Measurements from ENCODE around the gene NFE2L1.
"Not testable (repeated sequence)": the region's sequence is repeated elsewhere in the genome, so short reads cannot be mapped to it uniquely, and the experiment has no call there.

Gene NFE2L1

GRCh38 chr17:48023400-48024148 is 24.6 kb upstream of the NFE2L1 start:
- in situ Hi-C loops (cut with MboI; ENCODE audit: low sequenced_read_pairs), result no loop called here

- in situ Hi-C loops (cut with MboI; ENCODE audit: low sequenced_read_pairs), result no loop called here
These were observed 23.8 kb upstream of the NFE2L1 start for GRCh38 chr17:48024149-48025039.

DNA sequence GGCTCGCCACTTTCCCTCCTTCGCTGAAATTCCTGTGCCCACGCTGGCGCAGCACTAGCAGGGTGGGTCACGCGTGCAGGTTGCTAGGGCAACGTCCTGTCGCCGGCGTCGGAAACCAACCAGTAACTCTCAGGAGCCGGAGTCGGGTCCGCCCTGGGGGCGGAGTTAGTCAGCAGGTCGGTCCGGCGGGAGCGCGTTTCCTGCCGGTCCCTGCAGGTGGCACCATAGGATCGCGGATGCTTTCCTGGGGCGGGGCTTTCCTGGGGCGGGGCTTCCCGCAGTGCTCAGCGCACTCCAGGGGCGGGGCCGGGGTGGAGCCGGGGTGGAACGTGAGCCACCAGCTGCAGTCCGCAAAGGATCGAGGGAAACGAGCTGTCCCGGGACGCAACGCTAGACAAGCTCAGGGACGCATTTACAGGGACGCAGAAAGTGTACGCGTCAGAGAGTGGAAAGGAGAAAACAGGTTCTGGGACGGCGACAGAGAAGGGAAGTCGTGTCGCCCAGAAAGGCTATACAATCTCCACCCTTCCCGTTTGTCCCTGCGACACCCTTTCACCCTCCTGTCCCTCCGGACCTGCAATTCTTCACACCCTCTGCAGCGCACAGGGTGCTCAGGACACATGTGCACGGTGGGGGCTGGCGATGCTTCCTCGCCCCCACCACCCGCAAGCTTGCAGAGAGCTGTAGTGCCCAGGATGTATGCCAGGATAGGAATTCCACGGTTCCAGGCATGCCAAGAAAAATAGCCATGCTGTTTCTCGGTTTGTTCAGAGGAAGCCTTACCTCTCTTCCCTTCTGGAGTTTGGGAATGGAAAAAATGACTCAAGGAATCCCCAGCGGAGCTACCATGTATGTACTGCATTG is 22.9 kb upstream of the NFE2L1 start:
- in situ Hi-C loops (cut with MboI; ENCODE audit: low sequenced_read_pairs), result no loop called here

GRCh38 chr17:48025904-48026501 is 22.2 kb upstream of the NFE2L1 start:
- in situ Hi-C loops (cut with MboI; ENCODE audit: low sequenced_read_pairs), result no loop called here

- in situ Hi-C loops (cut with MboI; ENCODE audit: low sequenced_read_pairs), result no loop called here
These were observed 21.4 kb upstream of the NFE2L1 start for GRCh38 chr17:48026502-48027321.

GRCh38 chr17:48027322-48027981 is 20.7 kb upstream of the NFE2L1 start:
- in situ Hi-C loops (cut with MboI; ENCODE audit: low sequenced_read_pairs), result no loop called here

DNA sequence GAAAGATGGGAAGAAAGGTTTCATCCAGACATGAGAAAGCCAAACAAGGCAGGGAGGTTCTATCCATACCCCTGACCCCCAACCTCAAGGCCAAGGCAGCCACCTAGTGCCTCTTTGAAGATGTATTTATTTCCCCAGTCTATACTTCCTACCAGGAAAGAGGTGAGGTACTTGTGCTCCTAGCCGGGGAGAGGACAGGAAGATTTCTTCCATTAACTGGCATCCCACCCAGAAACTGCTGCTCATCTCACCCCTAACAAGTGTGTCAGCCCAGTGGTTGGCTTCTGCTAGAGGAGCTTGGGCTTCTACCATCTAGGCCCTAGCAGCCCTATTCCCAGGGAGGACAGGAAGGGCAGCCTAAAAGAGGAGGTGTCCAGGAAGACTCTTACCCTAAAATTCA is 19.4 kb upstream of the NFE2L1 start:
- in situ Hi-C loops (cut with MboI; ENCODE audit: low sequenced_read_pairs), result no loop called here

DNA sequence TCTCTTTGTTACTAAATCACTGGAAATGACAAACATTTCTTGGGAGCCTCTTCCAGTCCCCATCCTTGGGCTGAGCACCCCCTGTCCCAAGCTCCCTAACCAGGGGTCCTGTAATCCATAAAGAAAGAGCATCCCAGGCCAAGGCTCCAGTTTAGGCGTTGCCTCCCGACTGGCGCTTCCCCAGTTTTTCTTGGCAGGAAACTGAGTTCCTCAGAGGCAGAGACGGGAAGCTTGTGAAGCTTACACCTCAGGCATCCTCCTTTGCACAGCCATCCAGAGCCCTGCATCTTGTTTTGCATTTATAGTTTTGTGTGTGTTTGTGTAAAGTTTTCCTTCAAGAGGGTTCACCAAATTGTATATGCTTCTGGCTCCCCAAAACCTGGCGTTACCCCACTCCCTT is 17.6 kb upstream of the NFE2L1 start:
- in situ Hi-C loops (cut with MboI; ENCODE audit: low sequenced_read_pairs), result no loop called here

DNA sequence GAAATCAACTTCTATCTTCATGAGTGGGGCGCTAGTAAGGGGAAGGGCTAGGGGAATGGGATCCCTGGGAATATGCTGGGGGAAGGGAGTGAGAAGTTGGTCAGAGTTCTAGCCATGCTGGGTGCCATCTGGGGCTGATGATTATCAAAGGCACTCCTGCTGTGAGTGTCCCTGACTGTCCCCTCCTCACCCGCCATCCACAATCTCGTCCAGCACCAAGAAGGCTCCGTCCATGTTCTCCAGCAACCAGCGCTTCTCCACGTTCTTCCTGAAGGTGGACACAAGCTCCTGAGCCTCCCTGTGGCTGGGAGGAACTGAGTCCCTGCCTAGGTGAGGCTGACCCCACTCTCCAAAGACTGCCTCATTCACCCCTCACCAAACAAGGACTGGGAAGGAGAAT is 16.2 kb upstream of the NFE2L1 start:
- in situ Hi-C loops (cut with MboI; ENCODE audit: low sequenced_read_pairs), result no loop called here

- in situ Hi-C loops (cut with MboI; ENCODE audit: low sequenced_read_pairs), result not testable (repeated sequence)
These were observed 13.4 kb upstream of the NFE2L1 start for GRCh38 chr17:48034734-48035133.

DNA sequence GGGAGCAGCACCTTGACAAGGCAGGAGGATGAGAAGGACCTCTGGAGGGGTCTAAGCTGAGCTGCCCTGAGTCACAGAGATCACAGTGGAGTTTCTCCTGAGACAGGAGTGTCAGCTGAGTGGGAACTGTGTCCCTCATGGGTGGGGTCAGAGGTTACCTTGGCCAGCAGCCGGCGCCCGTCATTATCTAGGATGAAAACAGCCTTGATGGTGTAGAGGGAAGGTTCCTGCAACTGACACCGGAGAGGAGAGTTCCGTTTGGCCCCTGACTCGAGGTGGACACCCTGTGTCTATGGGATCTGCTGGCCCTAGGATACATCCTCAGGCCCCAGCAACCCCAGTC is 11.5 kb upstream of the NFE2L1 start:
- in situ Hi-C loops (cut with MboI; ENCODE audit: low sequenced_read_pairs), result no loop called here

DNA sequence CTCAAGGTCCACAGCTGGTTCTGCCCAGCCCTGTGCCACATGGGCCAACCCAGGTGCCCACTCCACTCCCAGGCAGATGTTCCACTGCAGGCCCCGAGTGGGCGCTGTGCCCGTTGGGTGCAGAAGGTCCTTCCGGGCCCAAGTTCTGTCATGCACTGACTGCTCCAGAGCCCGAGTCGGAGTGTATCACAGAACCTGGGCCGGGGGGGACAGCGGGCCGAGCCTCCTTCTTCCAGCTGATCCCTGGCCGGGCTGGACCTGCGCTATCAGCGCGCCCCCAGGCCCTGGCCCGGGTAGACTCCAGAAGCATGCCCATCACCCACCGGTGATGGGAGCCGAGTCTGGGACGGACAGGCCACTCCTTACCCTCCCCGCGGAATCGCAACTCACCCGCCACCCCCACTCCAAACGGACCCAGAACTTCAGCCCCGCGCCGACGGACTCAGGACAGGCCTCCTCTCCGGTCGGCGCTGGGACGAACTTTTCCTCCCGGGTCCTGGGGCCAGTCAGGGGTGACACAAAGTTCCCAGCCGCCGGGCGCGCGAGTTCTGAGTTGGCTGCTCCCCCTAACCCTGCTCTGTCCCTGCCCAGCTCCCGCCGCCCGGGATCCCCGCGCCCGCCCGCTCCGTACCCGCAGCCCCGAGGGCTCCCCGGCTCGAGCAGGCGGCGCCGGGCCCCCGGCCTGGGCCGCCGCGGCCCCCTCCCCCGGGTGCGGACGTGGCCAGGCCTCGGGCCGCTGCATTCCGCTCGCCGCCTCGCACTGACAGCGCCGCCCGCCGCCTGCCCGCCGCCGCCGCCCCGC is 10.9 kb upstream of the NFE2L1 start, which contains the start of gene COPZ2:
Gene COPZ2, minus strand, starts transcription at position 762 of the 802 bp plus-strand sequence. Its CDS starts 20 bp downstream, at position 742.
- in situ Hi-C loops (cut with MboI; ENCODE audit: low sequenced_read_pairs), result no loop called here

- in situ Hi-C loops (cut with MboI; ENCODE audit: low sequenced_read_pairs), result no loop called here
These were observed 10.3 kb upstream of the NFE2L1 start for GRCh38 chr17:48037838-48038323.

- in situ Hi-C loops (cut with MboI; ENCODE audit: low sequenced_read_pairs), result no loop called here
These were observed 9.5 kb upstream of the NFE2L1 start for GRCh38 chr17:48038687-48039086.

GRCh38 chr17:48043176-48043575 is 5.0 kb upstream of the NFE2L1 start:
- in situ Hi-C loops (cut with MboI; ENCODE audit: low sequenced_read_pairs), result no loop called here

- in situ Hi-C loops (cut with MboI; ENCODE audit: low sequenced_read_pairs), result no loop called here
These were observed 3.3 kb upstream of the NFE2L1 start for GRCh38 chr17:48044851-48045250.

- in situ Hi-C loops (cut with MboI; ENCODE audit: low sequenced_read_pairs), result no loop called here
These were observed 2.7 kb upstream of the NFE2L1 start for GRCh38 chr17:48045316-48046001.

DNA sequence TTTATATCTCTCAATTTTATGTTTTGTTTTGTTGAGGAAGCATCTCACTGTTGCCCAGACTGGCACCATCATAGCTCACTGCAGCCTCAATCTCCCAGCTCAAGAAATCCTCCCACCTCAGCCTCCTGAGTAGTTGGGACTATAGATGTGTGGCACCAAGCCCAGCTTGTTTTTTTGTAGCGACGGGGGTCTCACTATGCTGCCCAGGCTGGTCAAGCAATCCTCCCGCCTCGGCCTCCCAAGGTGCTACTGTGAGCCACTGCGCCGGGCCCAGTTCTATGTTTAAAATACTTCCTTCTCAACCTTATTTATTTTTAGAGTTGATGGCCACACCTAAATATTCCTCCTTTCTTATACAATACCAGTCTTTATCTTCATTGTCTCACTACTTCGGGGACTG is 1.9 kb upstream of the NFE2L1 start:
- in situ Hi-C loops (cut with MboI; ENCODE audit: low sequenced_read_pairs), result no loop called here
